ENCODE results near the gene SNUPN.

The SNUPN gene

GRCh38 chr15:75659928-75660645 is 34.6 kb upstream of the SNUPN start:
- no peak for TF ChIP-seq FOXM1 (IDR thresholded peaks at IDR 0.05; ENCODE audit: borderline replicate concordance, low read depth)
- TF ChIP-seq EGR1 (IDR thresholded peaks at IDR 0.05), result no peak
- no peak for TF ChIP-seq EP300 (IDR thresholded peaks at IDR 0.05; ENCODE audit: borderline replicate concordance)
- TF ChIP-seq NFIC (IDR thresholded peaks at IDR 0.05), result no peak

- TF ChIP-seq NFIC (IDR thresholded peaks at IDR 0.05) (no peak), USF1 (IDR thresholded peaks at IDR 0.05) (no peak), ZBTB7A (IDR thresholded peaks at IDR 0.05; ENCODE audit: low read depth) (no peak), CREB1 (IDR thresholded peaks at IDR 0.05; ENCODE audit: low read depth) (no peak), YY1 (IDR thresholded peaks at IDR 0.05; ENCODE audit: low read depth) (no peak), CEBPB (IDR thresholded peaks at IDR 0.05) (no peak), FOXM1 (IDR thresholded peaks at IDR 0.05; ENCODE audit: borderline replicate concordance, low read depth) (no peak), RAD21 (IDR thresholded peaks at IDR 0.05; ENCODE audit: low read depth) (no peak), TCF12 (IDR thresholded peaks at IDR 0.05; ENCODE audit: low read depth) (no peak), EGR1 (IDR thresholded peaks at IDR 0.05) (no peak), TAF1 (IDR thresholded peaks at IDR 0.05; ENCODE audit: low read depth) (no peak), TEAD4 (IDR thresholded peaks at IDR 0.05) (no peak), MAX (IDR thresholded peaks at IDR 0.05) (no peak), EP300 (IDR thresholded peaks at IDR 0.05; ENCODE audit: borderline replicate concordance) (no peak)
- TF ChIP-seq, protein P1, sequence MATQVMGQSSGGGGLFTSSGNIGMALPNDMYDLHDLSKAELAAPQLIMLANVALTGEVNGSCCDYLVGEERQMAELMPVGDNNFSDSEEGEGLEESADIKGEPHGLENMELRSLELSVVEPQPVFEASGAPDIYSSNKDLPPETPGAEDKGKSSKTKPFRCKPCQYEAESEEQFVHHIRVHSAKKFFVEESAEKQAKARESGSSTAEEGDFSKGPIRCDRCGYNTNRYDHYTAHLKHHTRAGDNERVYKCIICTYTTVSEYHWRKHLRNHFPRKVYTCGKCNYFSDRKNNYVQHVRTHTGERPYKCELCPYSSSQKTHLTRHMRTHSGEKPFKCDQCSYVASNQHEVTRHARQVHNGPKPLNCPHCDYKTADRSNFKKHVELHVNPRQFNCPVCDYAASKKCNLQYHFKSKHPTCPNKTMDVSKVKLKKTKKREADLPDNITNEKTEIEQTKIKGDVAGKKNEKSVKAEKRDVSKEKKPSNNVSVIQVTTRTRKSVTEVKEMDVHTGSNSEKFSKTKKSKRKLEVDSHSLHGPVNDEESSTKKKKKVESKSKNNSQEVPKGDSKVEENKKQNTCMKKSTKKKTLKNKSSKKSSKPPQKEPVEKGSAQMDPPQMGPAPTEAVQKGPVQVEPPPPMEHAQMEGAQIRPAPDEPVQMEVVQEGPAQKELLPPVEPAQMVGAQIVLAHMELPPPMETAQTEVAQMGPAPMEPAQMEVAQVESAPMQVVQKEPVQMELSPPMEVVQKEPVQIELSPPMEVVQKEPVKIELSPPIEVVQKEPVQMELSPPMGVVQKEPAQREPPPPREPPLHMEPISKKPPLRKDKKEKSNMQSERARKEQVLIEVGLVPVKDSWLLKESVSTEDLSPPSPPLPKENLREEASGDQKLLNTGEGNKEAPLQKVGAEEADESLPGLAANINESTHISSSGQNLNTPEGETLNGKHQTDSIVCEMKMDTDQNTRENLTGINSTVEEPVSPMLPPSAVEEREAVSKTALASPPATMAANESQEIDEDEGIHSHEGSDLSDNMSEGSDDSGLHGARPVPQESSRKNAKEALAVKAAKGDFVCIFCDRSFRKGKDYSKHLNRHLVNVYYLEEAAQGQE (IDR thresholded peaks at IDR 0.05; ENCODE audit: low read depth), result no peak
These were observed 33.7 kb upstream of the SNUPN start for GRCh38 chr15:75659141-75659771.

DNA sequence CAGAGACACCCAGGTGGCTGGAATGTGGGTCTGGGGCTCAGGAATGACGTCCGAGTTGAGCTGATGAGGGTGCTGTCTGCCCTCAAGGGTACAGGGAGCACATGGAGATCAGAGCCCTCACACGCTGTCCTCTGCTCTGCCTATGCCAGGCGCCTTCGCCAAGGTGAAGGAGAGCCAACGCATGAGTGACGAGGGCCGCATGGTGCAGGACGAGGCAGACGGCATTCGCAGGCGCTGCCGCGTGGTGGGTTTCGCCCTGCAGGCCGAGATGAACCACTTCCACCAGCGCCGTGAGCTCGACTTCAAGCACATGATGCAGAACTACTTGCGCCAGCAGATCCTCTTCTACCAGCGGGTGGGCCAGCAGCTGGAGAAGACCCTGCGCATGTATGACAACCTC is 31.3 kb upstream of the SNUPN start:
- TF ChIP-seq TAF1 (IDR thresholded peaks at IDR 0.05; ENCODE audit: low read depth) (no peak), CEBPB (IDR thresholded peaks at IDR 0.05) (no peak), EGR1 (IDR thresholded peaks at IDR 0.05) (no peak), TEAD4 (IDR thresholded peaks at IDR 0.05) (no peak), ZBTB7A (IDR thresholded peaks at IDR 0.05; ENCODE audit: low read depth) (no peak), EP300 (IDR thresholded peaks at IDR 0.05; ENCODE audit: borderline replicate concordance) (no peak), MAX (IDR thresholded peaks at IDR 0.05) (no peak), FOXM1 (IDR thresholded peaks at IDR 0.05; ENCODE audit: borderline replicate concordance, low read depth) (no peak), TCF12 (IDR thresholded peaks at IDR 0.05; ENCODE audit: low read depth) (no peak), RAD21 (IDR thresholded peaks at IDR 0.05; ENCODE audit: low read depth) (no peak), USF1 (IDR thresholded peaks at IDR 0.05) (no peak), CREB1 (IDR thresholded peaks at IDR 0.05; ENCODE audit: low read depth) (no peak)

- TF ChIP-seq TEAD4 (IDR thresholded peaks at IDR 0.05), result no peak
- TF ChIP-seq EGR1 (IDR thresholded peaks at IDR 0.05), result no peak
- no peak for TF ChIP-seq TAF1 (IDR thresholded peaks at IDR 0.05; ENCODE audit: low read depth)
These were observed 30.8 kb upstream of the SNUPN start for GRCh38 chr15:75656331-75656730.

DNA sequence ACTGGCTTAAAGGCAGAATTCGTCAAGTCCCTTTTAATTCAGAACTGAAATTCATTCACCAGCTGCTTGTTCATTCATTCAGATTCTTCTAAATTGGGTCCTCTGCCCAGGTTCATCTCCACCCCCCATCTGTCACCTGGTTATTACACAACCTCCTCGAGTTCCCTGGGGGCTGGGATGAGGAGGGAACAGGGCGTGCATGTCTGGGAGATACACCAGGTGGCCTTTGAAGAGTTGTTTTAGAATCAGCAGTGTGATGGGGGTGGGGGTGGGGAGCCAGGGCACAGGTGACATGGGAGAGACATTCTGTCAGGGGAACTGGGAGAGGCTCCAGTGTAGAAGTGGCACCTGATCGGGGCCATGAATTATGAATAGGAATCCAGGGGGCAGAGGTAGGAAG is 30.4 kb upstream of the SNUPN start:
- TF ChIP-seq TCF12 (IDR thresholded peaks at IDR 0.05; ENCODE audit: low read depth) (no peak), NFIC (IDR thresholded peaks at IDR 0.05) (no peak), FOXM1 (IDR thresholded peaks at IDR 0.05; ENCODE audit: borderline replicate concordance, low read depth) (no peak), CEBPB (IDR thresholded peaks at IDR 0.05) (no peak), RAD21 (IDR thresholded peaks at IDR 0.05; ENCODE audit: low read depth) (no peak), USF1 (IDR thresholded peaks at IDR 0.05) (no peak), TEAD4 (IDR thresholded peaks at IDR 0.05) (no peak), MAX (IDR thresholded peaks at IDR 0.05) (no peak)

- no peak for TF ChIP-seq NFIC (IDR thresholded peaks at IDR 0.05)
- no peak for TF ChIP-seq USF1 (IDR thresholded peaks at IDR 0.05)
- TF ChIP-seq, protein P1 (IDR thresholded peaks at IDR 0.05; ENCODE audit: low read depth), result no peak
- TF ChIP-seq EGR1 (IDR thresholded peaks at IDR 0.05), result no peak
- no peak for TF ChIP-seq YY1 (IDR thresholded peaks at IDR 0.05; ENCODE audit: low read depth)
- TF ChIP-seq EP300 (IDR thresholded peaks at IDR 0.05; ENCODE audit: borderline replicate concordance), result no peak
- no peak for TF ChIP-seq CEBPB (IDR thresholded peaks at IDR 0.05)
- no peak for TF ChIP-seq CREB1 (IDR thresholded peaks at IDR 0.05; ENCODE audit: low read depth)
- no peak for TF ChIP-seq TAF1 (IDR thresholded peaks at IDR 0.05; ENCODE audit: low read depth)
- no peak for TF ChIP-seq MAX (IDR thresholded peaks at IDR 0.05)
- TF ChIP-seq ZBTB7A (IDR thresholded peaks at IDR 0.05; ENCODE audit: low read depth), result no peak
- TF ChIP-seq RAD21 (IDR thresholded peaks at IDR 0.05; ENCODE audit: low read depth), result no peak
- TF ChIP-seq TEAD4 (IDR thresholded peaks at IDR 0.05), result no peak
- TF ChIP-seq TCF12 (IDR thresholded peaks at IDR 0.05; ENCODE audit: low read depth), result no peak
- TF ChIP-seq FOXM1 (IDR thresholded peaks at IDR 0.05; ENCODE audit: borderline replicate concordance, low read depth), result no peak
These were observed 28.8 kb upstream of the SNUPN start for GRCh38 chr15:75654201-75654907.
